Measurements from ENCODE around the gene FBXO34. TPM values are rescaled to one million over a fixed set of nuclear protein-coding genes. Genes with fewer than 3 reads are reported as not detected.

FBXO34 gene
- total and polyA plus RNA-seq, 9 of the 15 experiments (the other 6 are each of a cell fraction or from before 2014, with no cell fraction given) = 6.3 to 24.9 (median 16.2) TPM

- TF ChIP-seq E2F8 (IDR thresholded peaks at IDR 0.05; ENCODE audit: low read depth, partially characterized antibody) = no peak
- TF ChIP-seq MTF1 (CRISPR knock-in tag; IDR thresholded peaks at IDR 0.05; ENCODE audit: borderline replicate concordance) = no peak
- no peak for TF ChIP-seq NFATC3 (IDR thresholded peaks at IDR 0.05)
- no peak for TF ChIP-seq E2F5 (CRISPR knock-in tag; IDR thresholded peaks at IDR 0.05)
- no peak for TF ChIP-seq THAP7 (CRISPR knock-in tag; IDR thresholded peaks at IDR 0.05)
- no peak for TF ChIP-seq SNIP1 (IDR thresholded peaks at IDR 0.05; ENCODE audit: low read depth)
These were observed 75.8 kb downstream of the FBXO34 start (continued) for GRCh38 chr14:55347040-55347439.

GRCh38 chr14:55347748-55348147 lies 76.5 kb downstream of the FBXO34 start:
- no TSS peak for BruUV-seq (replicated peaks)
- Histone ChIP-seq H2AFZ (ENCODE audit: low read depth, low read length) (no peak overlapping the region), H3K36me3 (ENCODE audit: control insufficient read depth, insufficient read depth, low read length) (peaks cover 26% of the 10 kb centered on the region), H3K9me3 (replicated peaks; ENCODE audit: control insufficient read depth, insufficient read depth, low read depth, low read length) (no peaks in the 10 kb centered on the region), H3K27me3 (ENCODE audit: control insufficient read depth in 2 of 2, insufficient read depth in 2 of 2, low read length in 2 of 2) (no peaks in the 10 kb centered on the region), H3K4me3 (no peak overlapping the region), H4K20me1 (replicated peaks; ENCODE audit: control insufficient read depth, insufficient read depth, low read length) (no peaks in the 10 kb centered on the region), H3K79me2 (ENCODE audit: control insufficient read depth, insufficient read depth, low read length) (peaks cover 34% of the 10 kb centered on the region), H3K4me1 (replicated peaks in 1 of 2; ENCODE audit: control insufficient read depth in 2 of 2, insufficient read depth in 2 of 2, low read length in 2 of 2) (peaks cover 0 to 10% of the 10 kb centered on the region in 2 experiments; a peak in 2 of 5 replicates), H3K9ac (ENCODE audit: insufficient read depth in 1 of 2, low read depth in 2 of 2, low read length in 2 of 2) (no peak overlapping the region), H3K9me1 (ENCODE audit: control insufficient read depth, insufficient read depth, low read length) (no peaks in the 10 kb centered on the region), H3K4me2 (ENCODE audit: insufficient read depth, low read length) (no peak overlapping the region), H3K27ac (ENCODE audit: extremely low read depth, low read depth, low read length) (no peak overlapping the region)
- in situ Hi-C loops (cut with MboI) = no loop called here
- no peak for DNase-seq (ENCODE audit: extremely low read depth in 1 of 4, low spot score in 3 of 4)
- WGBS (ENCODE audit: insufficient coverage, low coverage, missing lambda C conversion rate) = 83% methylated on average over 3 of the region's 3 CpGs
- ChIA-PET POLR2A (no interaction called here), CTCF (ENCODE audit: low intra/inter-chr PET ratio) (no interaction called here)
- FAIRE-seq = no peak
- TF ChIP-seq CEBPB (tag; IDR thresholded peaks at IDR 0.05) (0 out of 2 replicates have a peak, but pooled peaks have one; percentile 21), HDAC3 (IDR thresholded peaks at IDR 0.05; ENCODE audit: borderline replicate concordance, partially characterized antibody) (no peak)
- intact Hi-C loops (cut with micrococcal nuclease) = no loop called here
- no peak for ATAC-seq
